ENCODE measurements around the gene OSBP.
A peak's percentile ranks its signal among the peaks of the same experiment; 100 is the strongest.
"Not testable (repeated sequence)": the region's sequence is repeated elsewhere in the genome, so short reads cannot be mapped to it uniquely, and the experiment has no call there.

The OSBP gene

GRCh38 chr11:59550842-59551658, 64.5 kb downstream of the OSBP start:
- peak; percentile 79 to 81 for DNase-seq

- peak; percentile 83 to 87 for DNase-seq
Observed at GRCh38 chr11:59550368-59550841, 65.2 kb downstream of the OSBP start.

- no peak for DNase-seq
Observed at GRCh38 chr11:59548309-59548656, 67.3 kb downstream of the OSBP start.

GRCh38 chr11:59547605-59548308, 67.8 kb downstream of the OSBP start:
- not testable (repeated sequence) for DNase-seq

- DNase-seq = no peak
Observed at GRCh38 chr11:59545179-59546020, 70.2 kb downstream of the OSBP start.

- DNase-seq = no peak
Observed at GRCh38 chr11:59544869-59545178, 70.8 kb downstream of the OSBP start.

GRCh38 chr11:59543713-59544112, 71.9 kb downstream of the OSBP start:
- not testable (repeated sequence) for DNase-seq

GRCh38 chr11:59542142-59542810, 73.3 kb downstream of the OSBP start:
- DNase-seq = no peak

GRCh38 chr11:59534676-59535075, 80.9 kb downstream of the OSBP start:
- DNase-seq = no peak

- no peak for DNase-seq
Observed at GRCh38 chr11:59532620-59533019, 83.0 kb downstream of the OSBP start.

GRCh38 chr11:59528711-59529110, 86.9 kb downstream of the OSBP start:
- no peak for DNase-seq
